Brain microvascular endothelial cell (primary cell): ENCODE measurements around the gene GTF3C5.

Experiments used
- DNase-seq: peaks from one replicate; pipeline ENCODE4 v3.0.0-alpha.2; 2020
- H3K27ac ChIP-seq: fragments of 250-450 bp; sonication (Bioruptor Pico); 2 replicates; pipeline ENCODE4 v1.5.1; 2020; ENCODE audit warnings: mild to moderate bottlenecking, moderate library complexity
- H3K27me3 ChIP-seq: fragments of 250-450 bp; sonication (Bioruptor Pico); replicated peaks from 2 replicates; pipeline ENCODE4 v1.5.1; 2020; ENCODE audit warnings: mild to moderate bottlenecking
- H3K36me3 ChIP-seq: fragments of 250-450 bp; sonication (Bioruptor Pico); replicated peaks from 2 replicates; pipeline ENCODE4 v1.5.1; 2020; ENCODE audit warnings: mild to moderate bottlenecking
- H3K4me3 ChIP-seq: 2 replicates; pipeline ENCODE4 v1.5.1; 2011; ENCODE audit warnings: low read depth, mild to moderate bottlenecking, control low read depth, low read length, moderate library complexity
- CTCF ChIP-seq: IDR thresholded peaks from 2 replicates; pipeline ENCODE4 v1.5.1; 2011; ENCODE audit warnings: low read depth, mild to moderate bottlenecking, moderate library complexity, low read length, control low read depth, inconsistent platforms; ENCODE audit errors: missing control alignments
- in situ Hi-C: cut with HindIII; loops from 2 replicates; pipeline ENCODE4 v1.10.0; 2017; ENCODE audit warnings: low sequenced_read_pairs, low pct_ligation_motif_present

Gene GTF3C5

GRCh38 chr9:133045132-133045531 is 14.3 kb downstream of the GTF3C5 start:
- TF ChIP-seq CTCF: no peak
- H3K4me3 ChIP-seq: no peak overlapping the region
- DNase-seq: no peak
- no peak overlapping the region for H3K27ac ChIP-seq
- H3K27me3 ChIP-seq: no peaks in the 10 kb centered on the region
- in situ Hi-C loops: loop anchor here (25.0 kb wide), 1 partner anchor 92 kb away; no protein-coding TSS in a partner anchor
- peaks cover 34% of the 10 kb centered on the region for H3K36me3 ChIP-seq

- Histone ChIP-seq H3K27me3 (no peaks in the 10 kb centered on the region), H3K27ac (no peak overlapping the region), H3K4me3 (no peak overlapping the region), H3K36me3 (peaks cover 42% of the 10 kb centered on the region)
- no peak for DNase-seq
- TF ChIP-seq CTCF: no peak
- in situ Hi-C loops: loop anchor here (25.0 kb wide), 1 partner anchor 91 kb away; no protein-coding TSS in a partner anchor
Observed at GRCh38 chr9:133046196-133046899, 15.6 kb downstream of the GTF3C5 start.

DNA sequence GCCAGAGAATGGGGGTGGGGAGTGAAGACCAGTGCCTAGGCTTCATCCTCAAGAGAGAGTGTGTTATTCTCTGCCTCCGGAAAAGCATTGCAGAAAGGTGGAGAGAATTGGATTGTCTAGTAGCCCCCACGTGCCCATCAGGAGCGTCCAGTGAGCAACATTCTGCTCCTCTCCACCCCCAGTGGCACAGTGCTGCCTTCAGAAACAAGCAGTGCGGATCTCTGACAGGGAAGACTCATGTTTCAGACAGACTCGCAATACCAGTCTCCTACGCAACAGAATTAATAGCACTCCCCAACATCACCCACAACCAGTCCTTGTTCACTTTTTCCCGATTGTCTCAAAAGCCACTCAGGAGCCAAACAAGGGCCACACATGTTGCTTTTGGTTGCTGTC is 16.1 kb downstream of the GTF3C5 start:
- TF ChIP-seq CTCF: no peak
- DNase-seq: no peak
- in situ Hi-C loops: loop anchor here (25.0 kb wide), 1 partner anchor 90 kb away; no protein-coding TSS in a partner anchor
- Histone ChIP-seq H3K27me3 (no peaks in the 10 kb centered on the region), H3K4me3 (no peak overlapping the region), H3K27ac (no peak overlapping the region), H3K36me3 (peaks cover 45% of the 10 kb centered on the region)

- H3K27ac ChIP-seq: no peak overlapping the region
- H3K36me3 ChIP-seq: peaks cover 40% of the 10 kb centered on the region
- TF ChIP-seq CTCF: peak; percentile 63
- H3K27me3 ChIP-seq: no peaks in the 10 kb centered on the region
- H3K4me3 ChIP-seq: no peak overlapping the region
- no peak for DNase-seq
- in situ Hi-C loops: loop anchor here (25.0 kb wide), 1 partner anchor 89 kb away; no protein-coding TSS in a partner anchor
Observed at GRCh38 chr9:133048595-133048994, 17.8 kb downstream of the GTF3C5 start.

DNA sequence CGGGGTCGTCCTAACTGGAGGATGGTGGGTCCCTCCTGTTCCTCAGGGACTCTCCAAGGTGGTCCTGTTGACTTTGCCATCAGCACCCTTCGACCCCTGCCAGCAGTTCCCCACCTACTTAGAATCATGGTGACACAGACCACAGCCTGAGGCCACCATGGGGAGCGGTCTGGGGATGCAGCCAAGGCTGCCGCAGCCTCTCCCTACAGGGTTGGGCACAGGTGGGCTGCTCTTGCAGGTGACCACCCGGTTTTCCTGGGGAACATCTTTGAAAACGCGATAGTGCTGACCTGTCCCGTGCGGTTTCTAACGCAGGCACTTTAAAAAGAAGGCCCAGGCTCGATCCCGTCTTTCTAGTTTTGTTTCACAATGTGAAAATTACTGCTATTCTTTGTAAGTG is 18.2 kb downstream of the GTF3C5 start:
- Histone ChIP-seq H3K36me3 (peaks cover 42% of the 10 kb centered on the region), H3K27ac (no peak overlapping the region), H3K4me3 (no peak overlapping the region), H3K27me3 (no peaks in the 10 kb centered on the region)
- DNase-seq: no peak
- in situ Hi-C loops: loop anchor here (25.0 kb wide), 1 partner anchor 88 kb away; no protein-coding TSS in a partner anchor
- TF ChIP-seq CTCF: no peak

DNA sequence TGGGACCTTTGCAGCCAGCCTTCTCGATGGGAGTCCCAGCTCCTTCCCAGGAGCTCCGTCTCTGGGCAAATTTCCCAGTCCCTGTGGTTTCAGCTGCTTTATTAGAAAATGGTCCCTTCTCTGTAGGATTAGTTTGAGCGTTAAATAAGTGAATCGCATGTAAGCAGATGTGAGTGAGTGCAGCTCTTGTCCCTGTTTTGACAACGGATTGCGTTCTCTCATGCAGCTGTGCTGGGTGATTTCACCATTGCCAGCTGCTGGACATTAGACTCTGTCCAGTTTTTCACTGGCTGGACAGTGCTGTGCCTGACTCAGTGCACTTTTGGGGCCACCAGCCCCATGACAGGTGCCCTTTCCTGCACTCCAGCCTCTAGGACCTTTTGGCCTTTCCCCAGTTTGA is 19.3 kb downstream of the GTF3C5 start:
- no peaks in the 10 kb centered on the region for H3K27me3 ChIP-seq
- peaks cover 39% of the 10 kb centered on the region for H3K36me3 ChIP-seq
- H3K4me3 ChIP-seq: no peak overlapping the region
- TF ChIP-seq CTCF: no peak
- H3K27ac ChIP-seq: no peak overlapping the region
- peak; percentile 14 for DNase-seq
- in situ Hi-C loops: no loop called here
